Karpas-422 (cell line): Measurements from ENCODE around the gene ABCA3. TPM values are rescaled to one million over a fixed set of nuclear protein-coding genes. Genes with fewer than 3 reads are reported as not detected.

ENCODE experiments used
- DNase-seq: peaks from one replicate; pipeline ENCODE4 v3.0.0-alpha.2; 2015
- H2AFZ ChIP-seq: fragments of 200-600 bp; sonication (generic); 2 replicates; pipeline ENCODE4 v1.6.1; 2014; ENCODE audit warnings: antibody characterized with exemption, low read length, mixed read lengths
- H3K27ac ChIP-seq: fragments of 200-600 bp; sonication (generic); 2 replicates; pipeline ENCODE4 v1.5.1; 2014; ENCODE audit warnings: mild to moderate bottlenecking, low read length, moderate library complexity
- H3K27me3 ChIP-seq: fragments of 200-600 bp; sonication (generic); 2 replicates; pipeline ENCODE4 v1.6.1; 2014; ENCODE audit warnings: low read length, mixed read lengths
- H3K36me3 ChIP-seq: fragments of 200-600 bp; sonication (generic); 2 replicates; pipeline ENCODE4 v1.6.1; 2014; ENCODE audit warnings: low read length, mixed read lengths; ENCODE audit not compliant: insufficient read depth
- H3K4me1 ChIP-seq: fragments of 200-600 bp; sonication (generic); 2 replicates; pipeline ENCODE4 v1.6.1; 2014; ENCODE audit warnings: mild to moderate bottlenecking, low read length, mixed read lengths
- H3K4me2 ChIP-seq: fragments of 200-600 bp; sonication (generic); 2 replicates; pipeline ENCODE4 v1.6.1; 2014; ENCODE audit warnings: low read length, low read depth, mild to moderate bottlenecking; ENCODE audit not compliant: poor library complexity, severe bottlenecking
- H3K4me3 ChIP-seq: fragments of 200-600 bp; sonication (generic); 2 replicates; pipeline ENCODE4 v1.5.1; 2014; ENCODE audit warnings: mild to moderate bottlenecking, antibody characterized with exemption, low read length, mixed read lengths
- H3K79me2 ChIP-seq: fragments of 200-600 bp; sonication (generic); 2 replicates; pipeline ENCODE4 v1.6.1; 2014; ENCODE audit warnings: mild to moderate bottlenecking, low read length, mixed read lengths
- H3K9ac ChIP-seq: fragments of 200-600 bp; sonication (generic); 2 replicates; pipeline ENCODE4 v1.6.0; 2014; ENCODE audit warnings: low read length
- H3K9me2 ChIP-seq: fragments of 200-600 bp; sonication (generic), shearing (Covaris generic); replicated peaks from 2 replicates; pipeline ENCODE4 v1.6.0; 2014; ENCODE audit warnings: mild to moderate bottlenecking, low read length, moderate library complexity; ENCODE audit not compliant: insufficient read depth
- H3K9me3 ChIP-seq: fragments of 300-700, 200-600 bp; sonication (generic); 2 replicates; pipeline ENCODE4 v1.6.1; 2014; ENCODE audit warnings: low read length, mixed read lengths
- H4K20me1 ChIP-seq: fragments of 200-600 bp; sonication (generic); 2 replicates; pipeline ENCODE4 v1.6.1; 2014; ENCODE audit warnings: mild to moderate bottlenecking, antibody characterized with exemption, low read length, low read depth; ENCODE audit not compliant: insufficient read depth
- total RNA-seq: library from RNA; depleted of rRNA; stranded (reverse); fragments of >200 nt; shearing (Covaris generic); gene quantifications from 2 replicates; pipeline ENCODE4 v1.2.3, GENCODE V29; 2014; ENCODE audit warnings: low replicate concordance

ABCA3 gene
- total RNA-seq, 1 experiment from 2014 or later, result 0.37 TPM

GRCh38 chr16:2295056-2295798 is 45.3 kb downstream of the ABCA3 start:
- no peak overlapping the region for H2AFZ ChIP-seq
- H3K36me3 ChIP-seq, result no peaks in the 10 kb centered on the region
- no peak overlapping the region for H3K9ac ChIP-seq
- no peaks in the 10 kb centered on the region for H3K27me3 ChIP-seq
- H3K27ac ChIP-seq, result no peak overlapping the region
- no peaks in the 10 kb centered on the region for H3K9me2 ChIP-seq
- H3K9me3 ChIP-seq, result no peaks in the 10 kb centered on the region
- no peaks in the 10 kb centered on the region for H3K79me2 ChIP-seq
- H3K4me3 ChIP-seq, result no peak overlapping the region
- H3K4me1 ChIP-seq, result no peaks in the 10 kb centered on the region; the same call in 1 of the 2 replicates
- no peak overlapping the region for H3K4me2 ChIP-seq
- DNase-seq, result peak; percentile 71
- H4K20me1 ChIP-seq, result no peaks in the 10 kb centered on the region

- Histone ChIP-seq H3K4me2 (no peak overlapping the region), H3K27me3 (no peaks in the 10 kb centered on the region), H3K9me2 (no peaks in the 10 kb centered on the region), H3K27ac (no peak overlapping the region), H3K4me1 (no peaks in the 10 kb centered on the region; the same call in 1 of the 2 replicates), H3K79me2 (no peaks in the 10 kb centered on the region), H3K36me3 (no peaks in the 10 kb centered on the region), H3K9ac (no peak overlapping the region), H4K20me1 (no peaks in the 10 kb centered on the region), H3K4me3 (no peak overlapping the region), H3K9me3 (no peaks in the 10 kb centered on the region), H2AFZ (no peak overlapping the region)
- no peak for DNase-seq
Measured at GRCh38 chr16:2292221-2292620, 48.3 kb downstream of the ABCA3 start.

- H3K27ac ChIP-seq, result no peak overlapping the region
- no peaks in the 10 kb centered on the region for H3K9me3 ChIP-seq
- H3K9me2 ChIP-seq, result no peaks in the 10 kb centered on the region
- no peak for DNase-seq
- no peaks in the 10 kb centered on the region for H3K27me3 ChIP-seq
- no peak overlapping the region for H3K4me3 ChIP-seq
- no peak overlapping the region for H3K9ac ChIP-seq
- H3K79me2 ChIP-seq, result no peaks in the 10 kb centered on the region
- H3K4me2 ChIP-seq, result no peak overlapping the region
- H4K20me1 ChIP-seq, result no peaks in the 10 kb centered on the region
- H3K4me1 ChIP-seq, result no peaks in the 10 kb centered on the region
- no peaks in the 10 kb centered on the region for H3K36me3 ChIP-seq
- H2AFZ ChIP-seq, result no peak overlapping the region
Measured at GRCh38 chr16:2289282-2289681, 51.2 kb downstream of the ABCA3 start.

GRCh38 chr16:2288726-2289125 is 51.8 kb downstream of the ABCA3 start:
- no peak overlapping the region for H3K4me2 ChIP-seq
- H4K20me1 ChIP-seq, result no peaks in the 10 kb centered on the region
- H3K79me2 ChIP-seq, result no peaks in the 10 kb centered on the region
- no peaks in the 10 kb centered on the region for H3K27me3 ChIP-seq
- H3K9me3 ChIP-seq, result no peaks in the 10 kb centered on the region
- no peaks in the 10 kb centered on the region for H3K4me1 ChIP-seq
- no peak overlapping the region for H3K4me3 ChIP-seq
- H3K9ac ChIP-seq, result no peak overlapping the region
- no peak overlapping the region for H3K27ac ChIP-seq
- no peak for DNase-seq
- H3K9me2 ChIP-seq, result no peaks in the 10 kb centered on the region
- H3K36me3 ChIP-seq, result no peaks in the 10 kb centered on the region
- no peak overlapping the region for H2AFZ ChIP-seq

GRCh38 chr16:2287916-2288547 is 52.5 kb downstream of the ABCA3 start:
- H3K27ac ChIP-seq, result no peak overlapping the region
- H3K4me1 ChIP-seq, result no peaks in the 10 kb centered on the region
- no peaks in the 10 kb centered on the region for H3K27me3 ChIP-seq
- H3K9me2 ChIP-seq, result no peaks in the 10 kb centered on the region
- H3K9me3 ChIP-seq, result no peaks in the 10 kb centered on the region
- no peaks in the 10 kb centered on the region for H3K79me2 ChIP-seq
- no peaks in the 10 kb centered on the region for H4K20me1 ChIP-seq
- no peak overlapping the region for H3K9ac ChIP-seq
- no peak overlapping the region for H2AFZ ChIP-seq
- DNase-seq, result no peak
- H3K4me3 ChIP-seq, result no peak overlapping the region
- H3K4me2 ChIP-seq, result no peak overlapping the region
- H3K36me3 ChIP-seq, result no peaks in the 10 kb centered on the region

- H3K9me3 ChIP-seq, result no peaks in the 10 kb centered on the region
- H3K79me2 ChIP-seq, result no peaks in the 10 kb centered on the region
- no peak for DNase-seq
- no peaks in the 10 kb centered on the region for H4K20me1 ChIP-seq
- H2AFZ ChIP-seq, result no peak overlapping the region
- no peaks in the 10 kb centered on the region for H3K27me3 ChIP-seq
- no peak overlapping the region for H3K4me3 ChIP-seq
- H3K4me2 ChIP-seq, result no peak overlapping the region
- no peaks in the 10 kb centered on the region for H3K9me2 ChIP-seq
- no peaks in the 10 kb centered on the region for H3K4me1 ChIP-seq
- no peak overlapping the region for H3K9ac ChIP-seq
- H3K27ac ChIP-seq, result no peak overlapping the region
- no peaks in the 10 kb centered on the region for H3K36me3 ChIP-seq
Measured at GRCh38 chr16:2286550-2286949, 54.0 kb downstream of the ABCA3 start.

GRCh38 chr16:2285731-2286191 is 54.8 kb downstream of the ABCA3 start:
- Histone ChIP-seq H3K27ac (no peak overlapping the region), H3K9me2 (no peaks in the 10 kb centered on the region), H3K9ac (no peak overlapping the region), H3K36me3 (no peaks in the 10 kb centered on the region), H3K79me2 (no peaks in the 10 kb centered on the region), H3K9me3 (no peaks in the 10 kb centered on the region), H3K27me3 (no peaks in the 10 kb centered on the region), H4K20me1 (no peaks in the 10 kb centered on the region), H2AFZ (no peak overlapping the region), H3K4me2 (no peak overlapping the region), H3K4me1 (no peaks in the 10 kb centered on the region), H3K4me3 (no peak overlapping the region)
- DNase-seq, result no peak

GRCh38 chr16:2284797-2285576 is 55.5 kb downstream of the ABCA3 start:
- Histone ChIP-seq H4K20me1 (no peaks in the 10 kb centered on the region), H3K9ac (no peak overlapping the region), H3K9me3 (no peaks in the 10 kb centered on the region), H3K4me2 (no peak overlapping the region), H3K4me1 (no peaks in the 10 kb centered on the region), H3K27me3 (no peaks in the 10 kb centered on the region), H3K9me2 (no peaks in the 10 kb centered on the region), H3K79me2 (no peaks in the 10 kb centered on the region), H3K4me3 (no peak overlapping the region), H3K27ac (no peak overlapping the region), H3K36me3 (no peaks in the 10 kb centered on the region), H2AFZ (no peak overlapping the region)
- DNase-seq, result no peak
